Adrenal gland (tissue), 5 donors: Measurements from ENCODE around the gene PER1.

ENCODE experiments used
- CTCF ChIP-seq, 6 experiments: fragments of 450-650 bp in 4 of 6; fragments of 200-600 bp in 2 of 6; sonication (generic) in 1 of 6; IDR thresholded peaks; 1 replicate in 5 of 6; 2 replicates in 1 of 6; pipeline versions ENCODE4 v1.5.1 to v1.8.0; 2016 to 2021; ENCODE audit warnings: antibody characterized with exemption in 6 of 6, mild to moderate bottlenecking in 2 of 6, moderate library complexity in 1 of 6
- POLR2A ChIP-seq, 2 donors: fragments of 450-650 bp; IDR thresholded peaks; one replicate each; pipeline ENCODE4 v1.6.1; 2017; ENCODE audit warnings: antibody characterized with exemption in 2 of 2, mild to moderate bottlenecking in 2 of 2, moderate library complexity in 1 of 2
- donor health status: DM: no; HTN: no; CAD: no.

GRCh38 chr17:8164815-8165131 lies 12.6 kb upstream of the PER1 start:
- no peak for TF ChIP-seq CTCF (IDR thresholded peaks at IDR 0.05)
- no peak for TF ChIP-seq POLR2A (IDR thresholded peaks at IDR 0.05)
